ENCODE results near the gene MAP3K1. TPM values are rescaled to one million over a fixed set of nuclear protein-coding genes. Genes with fewer than 3 reads are reported as not detected.

Gene MAP3K1
- total and polyA plus RNA-seq, 2 experiments from 2014 or later = 9.5 to 14.4 TPM

DNA sequence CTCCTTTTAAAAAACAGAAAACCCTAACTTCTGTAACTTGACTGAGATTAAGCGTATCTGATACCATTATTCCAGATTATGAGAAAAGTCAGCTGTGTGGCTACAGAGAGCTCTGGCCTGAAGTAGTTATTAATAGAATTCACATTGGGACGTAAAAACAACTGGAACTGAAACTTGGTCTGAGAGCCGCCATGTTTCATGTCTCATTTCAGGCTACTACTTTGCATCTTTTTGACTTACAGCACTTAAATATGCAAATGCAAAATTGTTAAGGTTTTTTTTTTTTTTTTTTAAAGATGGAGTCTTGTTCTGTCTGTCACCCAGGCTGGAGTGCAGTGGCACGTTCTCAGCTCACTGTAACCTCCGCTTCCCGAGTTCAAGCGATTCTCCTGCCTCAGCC is 25.2 kb downstream of the MAP3K1 start:
- Mint-ChIP-seq H3K27me3 (ENCODE audit: insufficient read depth, low read depth, poor library complexity) (peaks cover under 1% of the 10 kb centered on the region), H3K27ac (no peak overlapping the region; the same call in 1 of the 2 replicates), H3K9me3 (no peaks in the 10 kb centered on the region), H3K4me3 (no peak overlapping the region), H3K4me1 (peaks cover 46% of the 10 kb centered on the region), H3K36me3 (ENCODE audit: low read depth) (no peaks in the 10 kb centered on the region)
- Histone ChIP-seq H3F3A (replicated peaks; ENCODE audit: low read depth) (no peaks in the 10 kb centered on the region), H3K27ac (ENCODE audit: low read depth) (no peak overlapping the region), H3K27me3 (ENCODE audit: insufficient read depth) (no peaks in the 10 kb centered on the region), H3K36me3 (ENCODE audit: insufficient read depth) (no peaks in the 10 kb centered on the region), H2AFZ (no peak overlapping the region), H3K4me2 (no peak overlapping the region), H3K79me2 (replicated peaks; ENCODE audit: insufficient read depth) (peaks cover 79% of the 10 kb centered on the region), H3K4me1 (ENCODE audit: insufficient read depth) (peaks cover 37% of the 10 kb centered on the region), H4K20me1 (replicated peaks; ENCODE audit: insufficient read depth) (0 out of 2 replicates have a peak, but pooled peaks cover 3% of the 10 kb centered on the region), H3K9me2 (ENCODE audit: insufficient read depth) (no peaks in the 10 kb centered on the region), H3K4me3 (no peak overlapping the region)
- ATAC-seq (no peak), DNase-seq (ENCODE audit: low spot score) (no peak)
- no peak for TF ChIP-seq EZH2 (IDR thresholded peaks at IDR 0.05; ENCODE audit: low read depth, unreplicated experiment)
- no peak for TF ChIP-seq POLR2AphosphoS5 (IDR thresholded peaks at IDR 0.05; ENCODE audit: low read depth)
- TF ChIP-seq ZNF114 (CRISPR knock-in tag; IDR thresholded peaks at IDR 0.05) = no peak

DNA sequence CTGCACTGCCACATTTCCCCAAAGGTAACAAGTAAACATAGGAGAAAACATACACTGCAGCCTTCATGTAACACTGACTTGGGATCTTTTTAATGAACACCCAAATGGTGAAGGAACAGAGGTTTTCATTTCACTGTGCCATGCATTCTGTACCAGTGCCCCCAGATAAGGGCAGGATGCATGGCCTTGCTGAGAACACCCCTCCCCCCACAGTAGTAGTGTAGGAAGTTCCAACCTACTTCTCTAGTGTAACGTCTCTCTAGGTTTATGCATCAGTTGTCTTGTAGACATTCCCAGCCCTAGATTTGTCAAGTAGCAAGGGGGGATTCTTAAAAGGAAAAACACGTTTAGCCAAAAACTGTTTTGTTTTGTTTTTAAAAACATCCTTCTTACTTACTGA is 29.9 kb downstream of the MAP3K1 start:
- Mint-ChIP-seq H3K27ac (0 out of 2 replicates have a peak overlapping the region, but pooled peaks have one; percentile 23), H3K9me3 (no peaks in the 10 kb centered on the region), H3K27me3 (ENCODE audit: insufficient read depth, low read depth, poor library complexity) (no peaks in the 10 kb centered on the region), H3K4me1 (peaks cover 34% of the 10 kb centered on the region), H3K36me3 (ENCODE audit: low read depth) (no peaks in the 10 kb centered on the region), H3K4me3 (no peak overlapping the region)
- H4K20me1 ChIP-seq (replicated peaks; ENCODE audit: insufficient read depth) = no peaks in the 10 kb centered on the region; the same call in 1 of the 2 replicates
- H3K4me2 ChIP-seq = 0 out of 2 replicates have a peak overlapping the region, but pooled peaks have one; percentile 29
- H3K9me2 ChIP-seq (ENCODE audit: insufficient read depth) = no peaks in the 10 kb centered on the region
- peaks cover 82% of the 10 kb centered on the region for H3K79me2 ChIP-seq (replicated peaks; ENCODE audit: insufficient read depth)
- peaks cover 19% of the 10 kb centered on the region for H3K4me1 ChIP-seq (ENCODE audit: insufficient read depth)
- peak; percentile 28 for DNase-seq (ENCODE audit: low spot score)
- no peak overlapping the region for H3K27ac ChIP-seq (ENCODE audit: low read depth)
- no peak overlapping the region for H3K4me3 ChIP-seq
- no peaks in the 10 kb centered on the region for H3K27me3 ChIP-seq (ENCODE audit: insufficient read depth)
- no peaks in the 10 kb centered on the region for H3K36me3 ChIP-seq (ENCODE audit: insufficient read depth)
- no peak overlapping the region for H2AFZ ChIP-seq
- H3F3A ChIP-seq (replicated peaks; ENCODE audit: low read depth) = no peaks in the 10 kb centered on the region
- ATAC-seq = peak; percentile 54; the same call in 2 of the 3 replicates
- TF ChIP-seq POLR2AphosphoS5 (IDR thresholded peaks at IDR 0.05; ENCODE audit: low read depth) (no peak), JUNB (IDR thresholded peaks at IDR 0.05; ENCODE audit: unreplicated experiment) (no peak), STAT1 (IDR thresholded peaks at IDR 0.05; ENCODE audit: unreplicated experiment) (no peak), CREB1 (CRISPR knock-in tag; IDR thresholded peaks at IDR 0.05; ENCODE audit: low read depth) (no peak), NANOG (IDR thresholded peaks at IDR 0.05; ENCODE audit: borderline replicate concordance) (no peak), EZH2 (IDR thresholded peaks at IDR 0.05; ENCODE audit: low read depth, unreplicated experiment) (no peak), EZH2phosphoT487 (IDR thresholded peaks at IDR 0.05; ENCODE audit: unreplicated experiment) (no peak)
- TF ChIP-seq, protein P1, sequence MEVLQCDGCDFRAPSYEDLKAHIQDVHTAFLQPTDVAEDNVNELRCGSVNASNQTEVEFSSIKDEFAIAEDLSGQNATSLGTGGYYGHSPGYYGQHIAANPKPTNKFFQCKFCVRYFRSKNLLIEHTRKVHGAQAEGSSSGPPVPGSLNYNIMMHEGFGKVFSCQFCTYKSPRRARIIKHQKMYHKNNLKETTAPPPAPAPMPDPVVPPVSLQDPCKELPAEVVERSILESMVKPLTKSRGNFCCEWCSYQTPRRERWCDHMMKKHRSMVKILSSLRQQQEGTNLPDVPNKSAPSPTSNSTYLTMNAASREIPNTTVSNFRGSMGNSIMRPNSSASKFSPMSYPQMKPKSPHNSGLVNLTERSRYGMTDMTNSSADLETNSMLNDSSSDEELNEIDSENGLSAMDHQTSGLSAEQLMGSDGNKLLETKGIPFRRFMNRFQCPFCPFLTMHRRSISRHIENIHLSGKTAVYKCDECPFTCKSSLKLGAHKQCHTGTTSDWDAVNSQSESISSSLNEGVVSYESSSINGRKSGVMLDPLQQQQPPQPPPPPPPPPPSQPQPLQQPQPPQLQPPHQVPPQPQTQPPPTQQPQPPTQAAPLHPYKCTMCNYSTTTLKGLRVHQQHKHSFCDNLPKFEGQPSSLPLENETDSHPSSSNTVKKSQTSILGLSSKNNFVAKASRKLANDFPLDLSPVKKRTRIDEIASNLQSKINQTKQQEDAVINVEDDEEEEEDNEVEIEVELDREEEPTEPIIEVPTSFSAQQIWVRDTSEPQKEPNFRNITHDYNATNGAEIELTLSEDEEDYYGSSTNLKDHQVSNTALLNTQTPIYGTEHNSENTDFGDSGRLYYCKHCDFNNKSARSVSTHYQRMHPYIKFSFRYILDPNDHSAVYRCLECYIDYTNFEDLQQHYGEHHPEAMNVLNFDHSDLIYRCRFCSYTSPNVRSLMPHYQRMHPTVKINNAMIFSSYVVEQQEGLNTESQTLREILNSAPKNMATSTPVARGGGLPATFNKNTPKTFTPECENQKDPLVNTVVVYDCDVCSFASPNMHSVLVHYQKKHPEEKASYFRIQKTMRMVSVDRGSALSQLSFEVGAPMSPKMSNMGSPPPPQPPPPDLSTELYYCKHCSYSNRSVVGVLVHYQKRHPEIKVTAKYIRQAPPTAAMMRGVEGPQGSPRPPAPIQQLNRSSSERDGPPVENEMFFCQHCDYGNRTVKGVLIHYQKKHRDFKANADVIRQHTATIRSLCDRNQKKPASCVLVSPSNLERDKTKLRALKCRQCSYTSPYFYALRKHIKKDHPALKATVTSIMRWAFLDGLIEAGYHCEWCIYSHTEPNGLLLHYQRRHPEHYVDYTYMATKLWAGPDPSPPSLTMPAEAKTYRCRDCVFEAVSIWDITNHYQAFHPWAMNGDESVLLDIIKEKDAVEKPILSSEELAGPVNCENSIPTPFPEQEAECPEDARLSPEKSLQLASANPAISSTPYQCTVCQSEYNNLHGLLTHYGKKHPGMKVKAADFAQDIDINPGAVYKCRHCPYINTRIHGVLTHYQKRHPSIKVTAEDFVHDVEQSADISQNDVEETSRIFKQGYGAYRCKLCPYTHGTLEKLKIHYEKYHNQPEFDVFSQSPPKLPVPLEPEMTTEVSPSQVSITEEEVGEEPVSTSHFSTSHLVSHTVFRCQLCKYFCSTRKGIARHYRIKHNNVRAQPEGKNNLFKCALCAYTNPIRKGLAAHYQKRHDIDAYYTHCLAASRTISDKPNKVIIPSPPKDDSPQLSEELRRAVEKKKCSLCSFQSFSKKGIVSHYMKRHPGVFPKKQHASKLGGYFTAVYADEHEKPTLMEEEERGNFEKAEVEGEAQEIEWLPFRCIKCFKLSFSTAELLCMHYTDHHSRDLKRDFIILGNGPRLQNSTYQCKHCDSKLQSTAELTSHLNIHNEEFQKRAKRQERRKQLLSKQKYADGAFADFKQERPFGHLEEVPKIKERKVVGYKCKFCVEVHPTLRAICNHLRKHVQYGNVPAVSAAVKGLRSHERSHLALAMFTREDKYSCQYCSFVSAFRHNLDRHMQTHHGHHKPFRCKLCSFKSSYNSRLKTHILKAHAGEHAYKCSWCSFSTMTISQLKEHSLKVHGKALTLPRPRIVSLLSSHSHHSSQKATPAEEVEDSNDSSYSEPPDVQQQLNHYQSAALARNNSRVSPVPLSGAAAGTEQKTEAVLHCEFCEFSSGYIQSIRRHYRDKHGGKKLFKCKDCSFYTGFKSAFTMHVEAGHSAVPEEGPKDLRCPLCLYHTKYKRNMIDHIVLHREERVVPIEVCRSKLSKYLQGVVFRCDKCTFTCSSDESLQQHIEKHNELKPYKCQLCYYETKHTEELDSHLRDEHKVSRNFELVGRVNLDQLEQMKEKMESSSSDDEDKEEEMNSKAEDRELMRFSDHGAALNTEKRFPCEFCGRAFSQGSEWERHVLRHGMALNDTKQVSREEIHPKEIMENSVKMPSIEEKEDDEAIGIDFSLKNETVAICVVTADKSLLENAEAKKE (CRISPR knock-in tag; IDR thresholded peaks at IDR 0.05) = no peak
- TF ChIP-seq, protein P2, sequence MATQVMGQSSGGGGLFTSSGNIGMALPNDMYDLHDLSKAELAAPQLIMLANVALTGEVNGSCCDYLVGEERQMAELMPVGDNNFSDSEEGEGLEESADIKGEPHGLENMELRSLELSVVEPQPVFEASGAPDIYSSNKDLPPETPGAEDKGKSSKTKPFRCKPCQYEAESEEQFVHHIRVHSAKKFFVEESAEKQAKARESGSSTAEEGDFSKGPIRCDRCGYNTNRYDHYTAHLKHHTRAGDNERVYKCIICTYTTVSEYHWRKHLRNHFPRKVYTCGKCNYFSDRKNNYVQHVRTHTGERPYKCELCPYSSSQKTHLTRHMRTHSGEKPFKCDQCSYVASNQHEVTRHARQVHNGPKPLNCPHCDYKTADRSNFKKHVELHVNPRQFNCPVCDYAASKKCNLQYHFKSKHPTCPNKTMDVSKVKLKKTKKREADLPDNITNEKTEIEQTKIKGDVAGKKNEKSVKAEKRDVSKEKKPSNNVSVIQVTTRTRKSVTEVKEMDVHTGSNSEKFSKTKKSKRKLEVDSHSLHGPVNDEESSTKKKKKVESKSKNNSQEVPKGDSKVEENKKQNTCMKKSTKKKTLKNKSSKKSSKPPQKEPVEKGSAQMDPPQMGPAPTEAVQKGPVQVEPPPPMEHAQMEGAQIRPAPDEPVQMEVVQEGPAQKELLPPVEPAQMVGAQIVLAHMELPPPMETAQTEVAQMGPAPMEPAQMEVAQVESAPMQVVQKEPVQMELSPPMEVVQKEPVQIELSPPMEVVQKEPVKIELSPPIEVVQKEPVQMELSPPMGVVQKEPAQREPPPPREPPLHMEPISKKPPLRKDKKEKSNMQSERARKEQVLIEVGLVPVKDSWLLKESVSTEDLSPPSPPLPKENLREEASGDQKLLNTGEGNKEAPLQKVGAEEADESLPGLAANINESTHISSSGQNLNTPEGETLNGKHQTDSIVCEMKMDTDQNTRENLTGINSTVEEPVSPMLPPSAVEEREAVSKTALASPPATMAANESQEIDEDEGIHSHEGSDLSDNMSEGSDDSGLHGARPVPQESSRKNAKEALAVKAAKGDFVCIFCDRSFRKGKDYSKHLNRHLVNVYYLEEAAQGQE (IDR thresholded peaks at IDR 0.05; ENCODE audit: unreplicated experiment) = no peak
- TF ChIP-seq, protein P3, sequence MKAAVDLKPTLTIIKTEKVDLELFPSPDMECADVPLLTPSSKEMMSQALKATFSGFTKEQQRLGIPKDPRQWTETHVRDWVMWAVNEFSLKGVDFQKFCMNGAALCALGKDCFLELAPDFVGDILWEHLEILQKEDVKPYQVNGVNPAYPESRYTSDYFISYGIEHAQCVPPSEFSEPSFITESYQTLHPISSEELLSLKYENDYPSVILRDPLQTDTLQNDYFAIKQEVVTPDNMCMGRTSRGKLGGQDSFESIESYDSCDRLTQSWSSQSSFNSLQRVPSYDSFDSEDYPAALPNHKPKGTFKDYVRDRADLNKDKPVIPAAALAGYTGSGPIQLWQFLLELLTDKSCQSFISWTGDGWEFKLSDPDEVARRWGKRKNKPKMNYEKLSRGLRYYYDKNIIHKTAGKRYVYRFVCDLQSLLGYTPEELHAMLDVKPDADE (IDR thresholded peaks at IDR 0.05) = no peak

Measured in GM23338 (cell line).